ENCODE results near the gene GPRASP3. TPM values are rescaled to one million over a fixed set of nuclear protein-coding genes. Genes with fewer than 3 reads are reported as not detected.
"Not testable (repeated sequence)": the region's sequence is repeated elsewhere in the genome, so short reads cannot be mapped to it uniquely, and the experiment has no call there.

The GPRASP3 gene, protein sequence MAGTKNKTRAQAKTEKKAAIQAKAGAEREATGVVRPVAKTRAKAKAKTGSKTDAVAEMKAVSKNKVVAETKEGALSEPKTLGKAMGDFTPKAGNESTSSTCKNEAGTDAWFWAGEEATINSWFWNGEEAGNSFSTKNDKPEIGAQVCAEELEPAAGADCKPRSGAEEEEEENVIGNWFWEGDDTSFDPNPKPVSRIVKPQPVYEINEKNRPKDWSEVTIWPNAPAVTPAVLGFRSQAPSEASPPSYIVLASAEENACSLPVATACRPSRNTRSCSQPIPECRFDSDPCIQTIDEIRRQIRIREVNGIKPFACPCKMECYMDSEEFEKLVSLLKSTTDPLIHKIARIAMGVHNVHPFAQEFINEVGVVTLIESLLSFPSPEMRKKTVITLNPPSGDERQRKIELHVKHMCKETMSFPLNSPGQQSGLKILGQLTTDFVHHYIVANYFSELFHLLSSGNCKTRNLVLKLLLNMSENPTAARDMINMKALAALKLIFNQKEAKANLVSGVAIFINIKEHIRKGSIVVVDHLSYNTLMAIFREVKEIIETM
- total RNA-seq, result 10 to 100 TPM in 1 of 8 experiments, 1 to 10 TPM in 7; 1.3 to 10.9 (median 7.7) TPM

DNA sequence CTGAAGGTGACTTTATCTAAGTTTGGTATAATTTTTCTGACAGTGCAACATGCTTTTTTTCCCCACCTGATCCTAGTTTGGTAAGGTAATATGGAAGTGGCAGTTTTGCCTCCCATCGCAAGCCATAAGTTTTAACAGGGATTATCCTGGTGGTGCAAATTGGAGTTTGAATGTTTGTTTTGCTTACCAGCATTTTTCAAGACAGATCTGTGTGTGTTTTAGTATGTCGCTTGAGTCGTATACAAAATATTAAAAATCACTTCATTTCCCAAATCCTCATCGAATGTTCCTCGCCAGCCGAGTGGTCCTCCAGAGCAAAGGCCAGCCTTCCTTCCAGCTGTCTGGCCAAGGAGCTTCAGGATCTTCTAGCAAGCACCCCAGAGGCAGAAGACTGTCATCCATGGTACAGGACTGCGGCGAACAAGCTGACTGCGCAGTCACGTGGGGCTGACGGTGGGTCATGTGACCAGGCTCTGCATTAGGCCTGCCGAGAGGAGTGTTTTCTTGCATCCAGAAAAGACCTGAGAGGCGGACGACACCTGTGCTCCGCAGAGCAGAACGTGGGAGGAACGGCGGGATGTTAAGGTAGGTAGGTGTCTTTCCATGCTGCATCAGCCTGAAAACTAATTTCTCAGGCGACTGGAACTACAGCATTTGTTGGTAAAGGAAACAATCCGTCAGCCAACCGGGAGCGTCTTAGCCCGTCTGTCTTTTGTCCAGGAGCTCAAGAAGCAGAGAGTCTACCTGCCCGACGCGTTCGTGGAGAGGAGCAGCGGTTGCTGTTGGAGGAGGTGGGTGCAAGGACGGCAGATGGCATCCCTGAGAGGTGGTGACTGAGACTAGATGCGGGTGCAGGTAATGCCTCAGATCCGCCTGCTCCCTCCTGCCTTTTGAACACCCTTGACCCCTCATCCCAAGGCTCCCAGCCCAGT, at the start of gene GPRASP3:
Gene GPRASP3, plus strand, starts transcription at position 507 of the 932 bp plus-strand sequence. CDS start 28,253 bp downstream, outside the sequence.
- 0 to 80% (median 57%) methylated on average over 1 to 13 of the region's 31 CpGs; no CpG with 5 or more reads in 3 of the 10 experiments for WGBS, 10 experiments
- in situ Hi-C loops (cut with MboI; ENCODE audit: low pct_unique_long_range_greater_than_20kb in 2 of 9, low sequenced_read_pairs in 9 of 9, unreplicated experiment in 9 of 9), result no loop called here
- H3K27ac ChIP-seq, result no peak within 1 kb of the TSS

DNA sequence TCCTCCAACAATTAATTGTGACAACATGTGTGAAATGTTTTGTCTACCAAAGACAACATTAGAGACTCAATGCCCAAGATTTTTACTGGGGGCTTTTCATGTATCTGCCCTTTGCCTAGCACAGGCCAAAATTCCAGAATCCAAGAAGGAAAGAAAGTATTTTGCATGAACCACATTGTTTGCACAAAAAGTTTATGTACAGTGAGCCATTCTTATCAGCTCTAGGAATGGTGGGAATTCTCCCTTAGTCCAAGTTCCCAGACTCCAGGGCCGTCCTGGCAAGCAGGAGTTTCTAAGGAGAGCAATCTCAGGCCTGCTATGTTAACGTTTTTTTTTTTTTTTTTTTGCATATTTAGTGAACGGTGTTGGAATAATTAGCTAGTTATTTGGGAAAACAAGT, 47.7 kb upstream of the GPRASP3 start:
- Histone ChIP-seq H3K27ac (no peak overlapping the region), H3K4me3 (no peak overlapping the region), H3K4me1 (replicated peaks in 1 of 2) (no peaks in the 10 kb centered on the region)
- in situ Hi-C loops (cut with MboI; ENCODE audit: low pct_unique_long_range_greater_than_20kb in 2 of 9, low sequenced_read_pairs in 9 of 9, unreplicated experiment in 9 of 9), result no loop called here
- 10 to 100% (median 35%) methylated on average over 1 to 3 of the region's 3 CpGs; no CpG with 5 or more reads in 4 of the 10 experiments for WGBS, 10 experiments
- ATAC-seq (replicated peaks in 6 of 8), result no peak

More for the DNA sequence above, at the start of gene GPRASP3:
- Histone ChIP-seq H3K4me1 (replicated peaks in 1 of 2) (no peaks in the 10 kb centered on the region), H3K4me3 (peak within 1 kb of the TSS in 4 of 5 donors; percentile 36 to 55 (median 46))
- ATAC-seq (replicated peaks in 6 of 8), result peak in 6 of 8 experiments; percentile 83 to 99 (median 91)

DNA sequence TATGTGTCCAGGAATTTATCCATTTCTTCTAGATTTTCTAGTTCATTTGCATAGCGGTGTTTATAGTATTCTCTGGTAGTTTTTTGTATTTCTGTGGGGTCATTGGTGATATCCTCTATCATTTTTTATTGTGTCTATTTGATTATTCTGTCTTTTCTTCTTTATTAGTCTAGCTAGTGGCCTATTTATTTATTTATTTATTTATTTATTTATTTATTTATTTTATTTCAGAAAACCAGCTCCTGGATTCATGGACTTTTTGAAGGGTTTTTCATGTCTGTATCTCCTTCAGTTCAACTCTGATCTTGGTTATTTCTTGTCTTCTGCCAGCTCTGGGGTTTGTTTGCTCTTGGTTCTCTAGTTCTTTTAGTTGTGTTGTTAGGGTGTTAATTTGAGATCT, 43.1 kb upstream of the GPRASP3 start:
- H3K4me3 ChIP-seq; H3K4me1 ChIP-seq (replicated peaks in 1 of 2); in situ Hi-C loops (cut with MboI; ENCODE audit: low pct_unique_long_range_greater_than_20kb in 2 of 9, low sequenced_read_pairs in 9 of 9, unreplicated experiment in 9 of 9); ATAC-seq (replicated peaks in 6 of 8); H3K27ac ChIP-seq: not testable (repeated sequence)
- WGBS, 10 experiments, result 41 to 100% (median 83%) methylated on average over 1 of the region's 1 CpG; no CpG with 5 or more reads in 5 of the 10 experiments

DNA sequence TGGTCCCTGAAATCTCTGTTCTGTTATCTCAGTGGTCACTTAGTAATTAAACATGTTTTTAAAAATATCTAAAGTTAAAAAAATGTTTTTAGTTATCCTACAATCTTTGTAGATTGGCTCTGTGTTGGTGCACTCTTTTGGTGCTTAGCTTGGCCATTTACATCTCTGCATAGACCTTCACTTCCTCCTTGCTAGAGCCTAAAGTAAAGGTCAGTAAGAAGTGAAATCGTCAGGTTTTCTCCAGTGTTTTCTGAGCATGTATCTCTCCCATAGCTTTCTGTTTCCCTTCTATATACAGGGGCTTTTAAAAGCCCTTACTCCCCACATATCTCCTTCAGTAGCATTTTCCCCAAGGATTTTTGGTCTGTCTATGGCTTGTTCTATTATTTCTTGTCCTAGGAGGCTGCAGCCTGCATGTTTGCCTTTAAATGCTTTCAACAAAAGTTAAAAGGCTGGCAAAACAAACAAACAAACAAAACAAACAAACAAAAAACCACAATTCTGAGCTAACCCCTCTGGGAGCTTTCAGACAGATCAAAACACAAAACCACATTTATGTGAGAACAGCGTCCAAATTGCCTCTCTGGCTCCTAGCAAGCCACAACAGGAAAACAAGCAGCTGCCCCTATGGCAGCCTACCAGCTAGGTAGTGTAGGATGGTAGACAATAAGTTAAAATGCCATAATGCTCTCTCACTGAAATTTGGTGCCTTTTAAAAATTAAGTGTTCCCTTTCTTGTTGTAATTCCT, 35.6 kb upstream of the GPRASP3 start:
- Histone ChIP-seq H3K4me1 (replicated peaks in 1 of 2) (no peaks in the 10 kb centered on the region), H3K4me3 (no peak overlapping the region), H3K27ac (no peak overlapping the region)
- 0 to 51% (median 33%) methylated on average over 1 to 2 of the region's 2 CpGs; no CpG with 5 or more reads in 6 of the 10 experiments for WGBS, 10 experiments
- in situ Hi-C loops (cut with MboI; ENCODE audit: low pct_unique_long_range_greater_than_20kb in 2 of 9, low sequenced_read_pairs in 9 of 9, unreplicated experiment in 9 of 9), result no loop called here
- no peak for ATAC-seq (replicated peaks in 6 of 8)

DNA sequence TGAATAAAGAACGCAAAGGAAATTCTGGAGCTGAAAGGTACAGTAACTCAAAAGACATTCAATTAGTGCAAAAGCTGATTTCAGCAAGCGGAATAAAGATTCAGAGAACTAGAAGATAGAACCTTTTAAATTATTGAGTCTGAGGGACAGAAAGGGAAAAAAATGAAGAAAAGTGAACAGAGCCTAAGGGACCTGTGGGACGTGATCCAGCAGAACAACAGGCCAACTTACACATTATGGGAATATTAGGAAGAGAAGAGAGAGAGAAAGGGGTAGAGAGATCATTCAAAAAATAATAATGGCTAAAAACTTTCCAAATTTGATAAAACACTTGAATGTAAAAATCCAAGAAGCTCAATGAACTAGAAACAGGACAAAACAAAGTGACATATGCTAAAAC, 25.8 kb upstream of the GPRASP3 start:
- WGBS, 10 experiments, result 58 to 100% (median 91%) methylated on average over 2 to 3 of the region's 3 CpGs; no CpG with 5 or more reads in 2 of the 10 experiments
- in situ Hi-C loops (cut with MboI; ENCODE audit: low pct_unique_long_range_greater_than_20kb in 2 of 9, low sequenced_read_pairs in 9 of 9, unreplicated experiment in 9 of 9), result no loop called here
- H3K4me1 ChIP-seq (replicated peaks in 1 of 2), result no peaks in the 10 kb centered on the region
- H3K27ac ChIP-seq, result no peak overlapping the region
- no peak overlapping the region for H3K4me3 ChIP-seq
- ATAC-seq (replicated peaks in 6 of 8), result no peak

DNA sequence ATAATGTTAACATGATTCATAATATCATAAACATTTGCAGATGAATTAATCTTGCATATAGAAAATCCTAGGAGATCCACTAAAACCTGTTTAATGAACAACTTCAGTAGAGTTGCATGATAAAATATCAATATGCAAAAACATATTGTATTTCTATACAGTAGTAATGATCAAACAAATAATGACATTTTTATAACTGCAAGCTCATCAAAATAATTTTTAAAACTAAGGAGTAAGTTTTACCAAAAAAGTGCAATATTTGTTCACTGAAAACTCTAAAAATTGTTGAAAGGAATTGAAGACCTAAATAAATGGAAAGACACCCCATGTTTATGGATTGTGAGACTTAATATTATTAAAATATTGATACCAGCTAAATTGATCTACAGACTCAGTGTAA, 24.2 kb upstream of the GPRASP3 start:
- Histone ChIP-seq H3K27ac (no peak overlapping the region), H3K4me1 (replicated peaks in 1 of 2) (no peaks in the 10 kb centered on the region), H3K4me3 (no peak overlapping the region)
- ATAC-seq (replicated peaks in 6 of 8), result no peak
- in situ Hi-C loops (cut with MboI; ENCODE audit: low pct_unique_long_range_greater_than_20kb in 2 of 9, low sequenced_read_pairs in 9 of 9, unreplicated experiment in 9 of 9), result no loop called here

DNA sequence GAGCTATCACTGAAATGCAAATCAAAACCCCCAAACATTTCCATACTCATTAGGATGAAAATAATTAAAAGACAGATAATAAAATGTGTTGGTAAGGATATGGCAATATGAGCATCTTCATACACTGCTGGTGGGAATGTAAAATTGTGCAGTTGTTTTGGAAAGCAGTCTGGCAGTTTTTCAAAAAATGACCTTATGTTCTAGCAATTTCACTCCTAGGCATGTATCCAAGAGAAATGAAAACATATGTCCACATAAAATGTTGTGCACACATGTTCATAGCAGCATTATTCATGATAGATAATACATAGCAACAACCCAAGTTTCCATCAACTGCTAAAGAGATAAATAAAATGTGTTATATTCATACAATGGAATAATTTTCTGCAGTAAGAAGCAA, 23.0 kb upstream of the GPRASP3 start:
- Histone ChIP-seq H3K27ac (no peak overlapping the region), H3K4me3 (no peak overlapping the region), H3K4me1 (replicated peaks in 1 of 2) (no peaks in the 10 kb centered on the region)
- peak in 1 of 8 experiments; percentile 44 for ATAC-seq (replicated peaks in 6 of 8)
- in situ Hi-C loops (cut with MboI; ENCODE audit: low pct_unique_long_range_greater_than_20kb in 2 of 9, low sequenced_read_pairs in 9 of 9, unreplicated experiment in 9 of 9), result no loop called here

DNA sequence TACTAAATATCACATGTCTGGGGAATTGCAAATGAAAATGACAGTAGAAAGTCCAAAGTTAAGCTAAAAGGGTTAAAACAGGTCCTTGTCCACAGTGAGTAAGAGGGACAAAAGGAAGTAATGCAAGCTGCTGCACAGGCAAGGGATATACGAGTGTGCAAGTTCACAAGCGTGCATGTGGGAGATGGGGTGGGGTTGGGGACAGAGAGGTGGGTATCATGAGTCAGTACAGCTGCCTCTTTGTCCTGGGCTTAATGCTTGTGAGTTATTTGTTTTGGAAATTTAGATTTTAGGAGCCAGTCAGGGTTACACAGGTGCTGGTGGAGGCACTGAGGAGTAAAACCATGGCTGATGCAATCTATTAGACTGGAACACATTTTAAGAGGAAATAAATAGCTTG, 11.6 kb upstream of the GPRASP3 start:
- Histone ChIP-seq H3K27ac (no peak overlapping the region), H3K4me3 (no peak overlapping the region), H3K4me1 (replicated peaks in 1 of 2) (peaks cover 4% of the 10 kb centered on the region in 2 donors)
- WGBS, 10 experiments, result 0 to 23% methylated on average over 1 to 2 of the region's 2 CpGs; no CpG with 5 or more reads in 8 of the 10 experiments
- in situ Hi-C loops (cut with MboI; ENCODE audit: low pct_unique_long_range_greater_than_20kb in 2 of 9, low sequenced_read_pairs in 9 of 9, unreplicated experiment in 9 of 9), result no loop called here
- no peak for ATAC-seq (replicated peaks in 6 of 8)

DNA sequence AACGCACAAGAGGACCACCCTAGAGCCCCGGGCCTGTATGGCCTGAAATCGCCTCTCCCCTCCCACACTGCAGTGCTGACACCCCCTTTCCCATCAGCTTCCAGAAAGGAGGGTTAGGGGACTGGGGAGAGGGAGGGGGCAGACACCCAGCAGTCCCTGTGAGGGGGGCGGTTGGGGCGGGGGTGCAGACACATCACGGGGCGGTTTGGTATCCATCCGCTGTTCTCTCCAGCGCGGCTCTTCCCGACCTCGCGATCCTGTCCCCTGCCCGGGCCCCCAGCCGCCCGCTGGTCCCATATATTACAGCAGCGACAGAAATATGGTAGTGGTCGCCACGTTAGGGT, 8.7 kb upstream of the GPRASP3 start:
- Histone ChIP-seq H3K4me3 (peak overlapping the region; percentile 57 to 92 (median 77)), H3K4me1 (replicated peaks in 1 of 2) (peaks cover 4 to 6% of the 10 kb centered on the region in 2 donors), H3K27ac (peak overlapping the region; percentile 82 to 90)
- 50% methylated on average over 1 of the region's 19 CpGs; no CpG with 5 or more reads in 9 of the 10 experiments for WGBS, 10 experiments
- ATAC-seq (replicated peaks in 6 of 8), result no peak
- in situ Hi-C loops (cut with MboI; ENCODE audit: low pct_unique_long_range_greater_than_20kb in 2 of 9, low sequenced_read_pairs in 9 of 9, unreplicated experiment in 9 of 9), result no loop called here

DNA sequence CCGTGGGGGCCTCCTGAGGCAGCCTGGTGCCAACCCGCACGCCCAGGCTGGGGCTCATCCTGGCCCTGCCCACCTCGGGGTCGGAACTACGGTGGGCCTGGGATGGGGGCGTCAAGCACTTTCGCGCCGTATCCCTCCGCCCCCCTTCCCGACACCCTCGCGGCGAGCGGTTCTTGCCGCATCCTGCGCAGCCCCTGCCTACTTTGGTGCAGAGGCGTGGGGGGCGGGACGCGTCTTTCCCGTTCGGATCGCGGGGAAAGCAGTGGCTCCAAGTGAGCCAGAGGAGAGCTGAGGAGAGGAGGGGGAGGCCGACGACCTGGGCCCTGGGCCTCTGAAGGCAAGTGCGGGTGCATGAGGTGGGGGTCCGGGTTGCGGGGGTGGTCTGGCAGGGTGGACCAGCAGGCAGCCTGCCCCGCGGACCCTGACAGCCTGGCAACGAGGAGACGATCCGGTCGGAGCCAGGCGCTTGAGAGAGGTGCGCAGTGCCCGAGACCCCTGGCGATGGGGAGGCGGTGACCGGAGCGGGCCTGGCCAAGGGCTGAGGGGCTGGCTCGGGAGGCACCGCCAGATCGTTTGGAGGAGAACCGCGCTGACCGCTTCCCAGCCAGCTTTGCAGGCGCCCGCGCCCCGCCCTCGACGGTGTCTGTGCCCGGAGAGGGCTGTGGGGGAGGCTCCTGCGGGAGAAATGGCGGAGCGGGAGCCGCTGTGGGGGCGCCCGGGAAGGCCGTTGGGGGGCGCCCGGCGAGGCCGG, 8.2 kb upstream of the GPRASP3 start, which contains the start of gene GPRASP2:
Gene GPRASP2, plus strand, starts transcription at position 233 of the 751 bp plus-strand sequence. CDS start 2,422 bp downstream, outside the sequence.
- ATAC-seq (replicated peaks in 6 of 8), result peak; percentile 74 to 86 (median 80)
- peak within 1 kb of the TSS; percentile 82 to 90 for H3K27ac ChIP-seq
- WGBS, 10 experiments, result no CpG with 5 or more reads among the region's 68 CpGs
- H3K4me1 ChIP-seq (replicated peaks in 1 of 2), result peaks cover 4 to 6% of the 10 kb centered on the region in 2 donors
- in situ Hi-C loops (cut with MboI; ENCODE audit: low pct_unique_long_range_greater_than_20kb in 2 of 9, low sequenced_read_pairs in 9 of 9, unreplicated experiment in 9 of 9), result no loop called here
- peak within 1 kb of the TSS; percentile 57 to 92 (median 77) for H3K4me3 ChIP-seq

DNA sequence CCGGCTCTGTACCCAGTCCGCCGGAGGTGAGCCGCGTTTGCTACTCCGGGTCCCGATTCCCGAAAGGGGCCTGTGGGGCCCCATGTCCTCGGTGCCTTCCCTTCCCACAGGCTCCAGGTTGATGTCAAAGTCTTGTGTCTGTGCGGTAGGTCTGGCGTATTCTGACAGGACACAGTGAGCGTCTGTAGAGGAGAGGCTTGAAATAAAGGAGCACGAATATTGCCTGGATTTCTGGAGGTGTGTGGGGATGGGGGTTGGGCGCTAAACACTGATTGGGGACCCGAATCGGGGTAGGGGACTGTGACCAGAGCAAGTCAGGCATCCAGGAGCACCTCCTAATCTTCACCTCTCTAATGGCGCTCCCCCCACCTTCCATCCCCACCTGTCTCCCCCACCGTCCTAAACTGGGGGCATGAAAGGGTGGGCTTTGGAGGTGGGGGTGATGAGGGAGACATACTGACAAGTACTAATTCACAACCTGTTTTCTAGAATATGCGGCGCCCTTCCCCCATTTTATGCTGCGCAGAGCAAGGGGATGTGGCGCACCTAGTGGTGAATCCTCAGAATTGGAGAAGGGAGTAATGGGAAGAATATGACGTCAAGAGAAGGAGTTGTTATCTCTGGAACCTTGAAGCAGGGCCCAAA, 7.4 kb upstream of the GPRASP3 start:
- in situ Hi-C loops (cut with MboI; ENCODE audit: low pct_unique_long_range_greater_than_20kb in 2 of 9, low sequenced_read_pairs in 9 of 9, unreplicated experiment in 9 of 9), result no loop called here
- WGBS, 10 experiments, result 40% methylated on average over 6 of the region's 23 CpGs; no CpG with 5 or more reads in 9 of the 10 experiments

More for the DNA sequence above, 7.4 kb upstream of the GPRASP3 start:
- peaks cover 4 to 6% of the 10 kb centered on the region in 2 donors for H3K4me1 ChIP-seq (replicated peaks in 1 of 2)
- H3K4me3 ChIP-seq, result peak overlapping the region; percentile 57 to 92 (median 77)
- ATAC-seq (replicated peaks in 6 of 8), result peak; percentile 65 to 73 (median 68)
- peak overlapping the region; percentile 82 to 90 for H3K27ac ChIP-seq
